HG03575 (cell line): ENCODE data around the gene PCBP3.
"Not testable (repeated sequence)": the region's sequence is repeated elsewhere in the genome, so short reads cannot be mapped to it uniquely, and the experiment has no call there.

ENCODE experiments used
- ATAC-seq: cut with Tn5 transposase; IDR thresholded peaks from one replicate; pipeline ENCODE4 v1.9.1; 2021; ENCODE audit not compliant: unreplicated experiment, insufficient number of reproducible peaks, low FRiP score; ENCODE audit errors: extremely low read depth

PCBP3 gene

DNA sequence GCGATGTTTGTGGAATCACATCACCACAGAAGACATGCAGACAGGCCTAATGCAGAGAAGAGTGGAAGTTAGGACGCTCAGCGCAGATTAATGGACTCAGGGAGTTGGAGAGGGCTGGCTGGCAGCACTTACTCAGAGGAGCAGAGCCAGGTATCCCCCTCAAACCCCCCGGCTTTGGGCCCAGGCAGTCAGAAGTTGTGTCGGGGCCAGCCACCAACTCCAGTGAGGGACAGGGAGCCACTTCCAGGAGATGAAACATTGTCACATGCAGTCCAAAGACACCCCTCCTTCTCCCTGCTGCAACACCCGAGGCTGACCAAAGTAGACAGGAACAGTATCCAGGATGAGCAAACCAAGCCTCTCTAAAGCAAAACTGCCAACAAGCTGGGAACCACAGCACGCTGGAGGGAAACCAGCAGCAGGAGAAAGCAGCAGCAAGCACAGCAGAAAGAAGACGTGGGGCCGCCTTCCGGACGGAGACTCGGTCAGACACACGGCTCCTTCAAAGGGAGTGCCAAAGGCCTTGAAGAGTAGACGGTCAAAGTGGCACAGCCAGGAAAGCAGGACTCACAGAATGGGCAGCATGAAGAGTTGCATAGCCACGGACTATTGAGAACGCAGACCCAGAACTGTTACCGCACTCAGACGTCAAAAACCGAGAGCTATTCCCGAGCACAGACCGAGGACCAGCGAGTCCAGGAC lies 149.3 kb downstream of the PCBP3 start:
- ATAC-seq: no peak

- no peak for ATAC-seq
Measured at GRCh38 chr21:45794027-45794426, 150.5 kb downstream of the PCBP3 start.

- ATAC-seq: no peak
Measured at GRCh38 chr21:45796003-45796402, 152.5 kb downstream of the PCBP3 start.

- ATAC-seq: no peak
Measured at GRCh38 chr21:45797338-45797737, 153.8 kb downstream of the PCBP3 start.

DNA sequence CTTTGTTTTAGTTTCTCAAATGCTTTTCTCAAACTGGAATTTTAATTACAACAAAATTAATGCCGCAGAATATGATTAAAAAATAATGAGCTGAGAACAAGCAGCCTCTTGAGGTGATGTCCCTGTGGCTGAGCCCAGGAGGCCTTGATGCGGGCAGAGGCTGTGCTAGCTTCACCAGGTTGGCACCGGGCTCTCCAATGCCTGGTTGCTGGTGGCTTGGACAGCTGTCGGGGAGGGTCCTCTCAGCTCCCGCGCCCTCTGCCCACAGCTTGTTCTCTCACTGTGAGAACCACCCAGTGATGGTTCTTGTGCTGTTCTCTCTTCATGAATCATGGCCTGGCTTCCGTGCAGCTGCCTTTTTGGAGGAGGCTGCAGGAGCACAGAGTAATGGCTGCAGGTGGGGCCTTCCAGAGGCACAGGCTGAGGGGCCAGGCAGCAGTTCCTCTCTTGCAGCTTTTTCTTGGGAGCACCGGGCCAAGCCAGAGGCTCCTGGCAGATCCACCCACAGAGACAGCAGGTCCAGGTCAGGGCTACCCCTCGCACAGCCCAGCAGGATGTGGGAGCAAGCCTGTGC lies 156.3 kb downstream of the PCBP3 start:
- ATAC-seq: no peak

DNA sequence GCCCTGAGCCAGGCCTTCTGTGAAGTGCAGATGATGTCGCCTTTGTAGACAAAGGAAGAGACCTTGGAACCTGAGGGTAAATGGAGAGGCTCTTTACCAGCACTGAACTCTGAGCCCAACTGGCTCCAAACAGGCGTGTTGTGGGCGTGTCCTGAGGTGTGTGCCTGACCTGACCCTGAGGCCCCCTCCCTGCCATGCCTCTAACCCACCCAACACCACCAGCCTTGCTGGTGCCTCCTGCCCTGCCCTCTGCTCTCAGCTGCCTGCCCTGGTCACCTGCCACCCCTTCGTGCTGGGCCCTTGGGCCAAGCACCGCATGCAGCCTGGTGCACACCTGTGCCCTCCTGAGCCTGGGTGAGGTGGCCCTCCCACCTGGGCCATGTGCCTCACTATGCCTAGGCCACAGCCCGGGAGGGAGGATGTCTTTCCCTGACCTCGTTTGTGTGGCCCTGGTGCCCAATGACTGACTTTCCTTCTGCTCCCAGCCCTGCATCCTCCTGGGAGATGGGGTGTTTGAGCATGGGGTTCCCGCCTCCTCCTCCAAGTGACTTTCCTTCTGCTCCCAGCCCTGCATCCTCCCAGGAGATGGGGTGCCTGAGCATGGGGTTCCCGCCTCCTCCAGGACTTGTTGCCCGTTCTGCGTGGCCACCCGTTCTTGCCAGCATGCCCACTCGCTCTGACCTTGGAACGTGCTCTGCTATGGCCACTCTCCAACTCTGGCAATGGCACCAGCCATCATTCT lies 157.0 kb downstream of the PCBP3 start:
- ATAC-seq: no peak

- ATAC-seq: no peak
Measured at GRCh38 chr21:45801129-45801964, 157.8 kb downstream of the PCBP3 start.

DNA sequence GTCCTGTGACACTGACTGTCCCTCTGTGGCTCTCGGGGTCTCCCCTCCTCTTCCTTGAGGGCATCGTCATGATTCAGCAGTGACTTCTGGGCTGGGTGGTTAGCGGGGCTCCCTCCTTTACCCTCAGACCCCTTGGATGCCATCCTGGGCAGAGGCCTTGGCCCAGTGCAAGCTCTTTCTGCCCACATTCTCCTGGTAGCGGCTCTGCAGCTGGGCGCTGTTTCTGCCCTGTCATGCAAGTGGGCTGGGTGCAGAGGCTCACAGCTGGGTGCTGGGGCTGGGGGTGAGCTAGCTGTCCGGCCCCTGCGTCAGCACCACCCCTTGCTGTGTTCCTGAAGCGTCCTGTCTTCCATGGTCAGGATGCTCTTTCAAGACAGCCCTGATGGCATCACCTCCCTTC lies 158.5 kb downstream of the PCBP3 start:
- ATAC-seq: no peak

- no peak for ATAC-seq
Measured at GRCh38 chr21:45802425-45802824, 158.9 kb downstream of the PCBP3 start.

- ATAC-seq: no peak
Measured at GRCh38 chr21:45802956-45803617, 159.6 kb downstream of the PCBP3 start.

DNA sequence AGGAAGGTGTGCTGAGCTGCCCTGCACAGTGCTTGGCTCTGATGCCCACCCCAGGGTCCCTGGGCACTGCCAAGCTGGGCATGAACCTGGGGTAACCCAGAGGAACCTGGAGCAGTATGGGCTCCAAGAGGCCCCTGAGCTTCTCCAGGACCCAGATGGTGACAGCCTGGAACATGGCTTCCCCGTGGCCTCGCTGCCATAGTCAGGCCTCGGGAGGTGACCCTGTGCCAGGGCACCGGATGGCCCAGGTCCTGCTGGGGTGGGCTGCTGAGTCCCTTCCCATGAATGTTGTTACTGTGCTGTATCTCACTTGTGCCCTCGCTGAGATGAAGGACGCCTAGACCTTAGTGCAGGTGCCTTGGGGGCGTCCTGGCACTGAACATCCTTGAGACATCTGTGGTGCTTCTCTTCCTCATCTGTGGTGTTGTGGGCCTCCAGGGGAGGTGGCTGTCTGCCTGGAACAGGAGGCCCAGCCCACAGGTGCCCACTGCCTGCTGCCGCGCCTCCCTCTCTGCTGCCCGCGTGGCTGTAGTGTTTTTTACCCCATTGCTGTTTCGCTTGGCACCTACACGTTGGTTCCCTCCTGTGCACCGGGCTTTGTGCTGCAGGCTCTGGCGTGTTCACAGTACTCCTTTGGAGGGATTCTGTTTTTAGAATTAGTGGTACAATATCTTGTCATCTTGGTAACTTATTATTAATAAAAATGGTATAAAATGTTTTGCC lies 160.3 kb downstream of the PCBP3 start:
- ATAC-seq: no peak

GRCh38 chr21:45804809-45805313 lies 161.3 kb downstream of the PCBP3 start:
- no peak for ATAC-seq

DNA sequence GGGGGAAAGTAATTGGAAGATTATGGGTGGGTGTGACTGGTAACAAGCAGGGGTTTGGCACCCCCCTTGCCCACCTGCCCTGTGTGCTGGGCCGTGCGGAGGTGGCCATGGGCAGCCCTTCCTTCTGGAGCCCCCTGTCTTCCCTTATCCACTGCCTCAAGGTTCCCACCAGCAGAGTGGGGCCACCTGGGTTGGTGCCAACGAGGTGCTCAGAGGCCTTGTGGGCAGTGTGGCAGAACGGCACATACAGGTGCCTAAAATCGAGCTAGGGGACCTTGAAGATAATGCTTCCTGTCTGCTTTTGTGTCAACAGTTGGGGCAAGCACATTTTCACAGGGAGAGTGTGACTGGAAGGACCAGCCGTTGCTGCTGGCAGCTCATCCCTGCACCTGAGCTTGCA lies 161.8 kb downstream of the PCBP3 start:
- no peak for ATAC-seq

DNA sequence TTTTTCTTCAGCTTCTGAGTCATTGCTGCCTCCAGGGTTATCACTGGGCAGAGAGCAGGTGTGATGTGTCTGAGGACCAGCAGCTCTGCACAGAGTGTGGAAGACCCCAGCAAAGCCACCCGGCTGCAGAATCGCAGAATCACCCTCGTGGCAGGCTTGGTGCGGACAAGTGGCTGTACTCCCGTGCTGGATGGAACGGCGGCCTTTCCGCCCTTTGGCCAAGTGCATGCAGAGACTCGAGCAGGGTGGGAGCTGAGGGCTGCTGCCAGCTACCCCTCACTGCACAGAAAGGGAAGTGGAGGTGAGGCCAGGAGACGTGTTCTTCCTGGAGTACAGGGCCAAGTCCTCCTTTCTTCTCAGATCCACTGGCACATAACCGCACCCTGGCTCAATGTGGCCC lies 162.5 kb downstream of the PCBP3 start:
- ATAC-seq: no peak

DNA sequence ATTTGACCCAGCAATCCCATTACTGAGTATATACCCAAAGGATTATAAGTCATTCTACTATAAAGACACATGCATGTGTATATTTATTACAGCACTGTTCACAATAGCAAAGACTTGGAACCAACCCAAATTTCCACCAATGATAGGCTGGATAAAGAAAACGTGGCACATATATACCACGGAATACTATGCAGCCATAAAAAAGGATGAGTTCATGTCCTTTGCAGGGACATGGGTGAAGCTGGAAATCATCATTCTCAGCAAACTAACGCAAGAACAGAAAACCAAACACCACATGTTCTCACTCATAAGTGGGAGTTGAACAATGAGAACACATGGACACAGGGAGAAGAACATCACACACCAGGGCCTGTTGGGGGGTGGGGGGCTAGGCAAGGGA lies 165.1 kb downstream of the PCBP3 start:
- ATAC-seq: not testable (repeated sequence)

GRCh38 chr21:45809421-45809820 lies 165.9 kb downstream of the PCBP3 start:
- ATAC-seq: no peak

GRCh38 chr21:45811136-45811535 lies 167.6 kb downstream of the PCBP3 start:
- no peak for ATAC-seq

- ATAC-seq: not testable (repeated sequence)
Measured at GRCh38 chr21:45814210-45814940, 170.8 kb downstream of the PCBP3 start.
